ENCODE data around the gene MIOS.

The MIOS gene

DNA sequence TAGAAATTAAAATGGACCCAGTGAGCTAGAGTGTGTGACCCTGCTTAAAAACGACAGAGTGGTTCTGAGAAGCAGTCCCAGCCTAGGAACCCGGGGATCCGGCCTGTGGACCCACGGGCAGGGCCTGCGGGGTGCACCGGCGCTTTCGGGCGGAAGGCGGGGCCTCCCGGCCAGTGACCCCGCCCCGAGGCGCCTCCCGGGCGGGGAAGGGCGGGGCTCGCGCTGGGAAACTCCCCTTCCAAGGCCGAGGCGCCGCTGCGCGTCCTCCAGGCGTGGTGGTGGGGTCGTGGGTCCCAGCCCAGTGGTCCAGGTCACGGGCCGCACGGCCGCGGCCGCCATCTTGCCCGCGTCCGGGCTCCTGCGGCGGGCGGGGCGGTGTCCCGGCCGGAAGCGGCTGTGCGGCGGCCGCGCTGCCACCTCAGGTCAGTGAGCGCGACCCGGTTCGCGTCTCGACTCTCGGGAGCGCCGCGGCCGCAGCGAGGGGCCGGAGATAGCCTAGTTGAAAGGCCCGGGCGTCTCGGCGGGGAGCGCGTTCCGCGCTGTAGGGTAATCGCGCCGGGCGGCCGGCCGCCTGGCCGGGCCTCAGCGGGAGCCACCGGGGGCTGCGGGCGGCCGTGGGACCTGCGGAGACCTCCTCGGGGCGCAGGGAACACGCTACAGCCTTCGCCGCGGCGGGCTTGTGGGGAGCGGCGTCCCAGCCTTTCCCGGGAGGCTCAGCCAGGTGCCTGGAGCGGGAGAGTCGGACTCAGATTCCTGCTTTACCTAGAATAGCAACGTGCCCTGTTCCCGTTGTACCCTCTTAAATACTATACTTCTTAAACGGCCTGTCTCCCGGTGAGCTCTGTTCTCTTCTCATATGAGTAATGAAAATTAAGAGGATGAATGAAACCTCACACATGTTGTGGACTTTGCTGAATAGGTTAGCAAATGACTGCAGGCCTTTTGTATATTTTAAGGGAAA, at the start of gene MIOS:
TSS of gene MIOS (plus strand) at position 234 of the 961 bp plus-strand sequence. CDS start 5,592 bp downstream, outside the sequence.
- peak; percentile 53 for DNase-seq

DNA sequence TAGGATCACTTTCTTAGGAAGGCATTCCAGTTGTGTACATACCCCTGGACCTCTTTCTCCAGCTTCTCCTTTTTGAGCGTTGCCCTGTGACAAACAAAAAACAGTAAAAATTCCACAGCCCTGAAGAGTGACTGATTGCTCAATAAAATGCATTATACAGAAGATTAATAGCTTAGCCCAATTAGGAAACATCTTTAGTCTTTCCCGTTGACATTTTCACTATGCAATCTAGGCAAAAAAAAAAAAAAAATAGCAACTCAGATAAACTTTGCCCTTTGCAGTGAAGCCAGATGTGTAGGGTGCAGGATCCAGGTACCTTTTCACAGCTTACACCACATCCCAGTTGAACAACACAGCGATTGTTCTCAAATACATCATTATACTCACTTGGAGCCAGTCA, 48.9 kb upstream of the MIOS start:
- no peak for DNase-seq

DNA sequence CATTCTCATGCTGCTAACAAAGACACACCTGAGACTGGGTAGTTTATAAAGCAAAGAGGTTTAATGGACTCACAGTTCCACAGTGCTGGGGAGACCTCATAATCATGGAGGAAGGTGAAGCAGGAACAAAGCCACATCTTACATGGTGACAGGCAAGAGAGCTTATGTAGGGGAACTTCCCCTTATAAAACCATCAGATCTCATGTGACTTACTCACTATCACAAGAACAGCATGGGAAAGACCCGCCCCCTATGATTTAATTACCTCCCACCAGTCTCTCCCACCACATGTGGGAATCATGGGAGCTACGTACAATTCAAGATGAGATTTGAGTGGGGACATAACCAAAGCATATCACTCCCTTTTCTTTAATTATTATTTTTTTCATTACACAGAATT, 47.6 kb upstream of the MIOS start:
- DNase-seq = no peak

DNA sequence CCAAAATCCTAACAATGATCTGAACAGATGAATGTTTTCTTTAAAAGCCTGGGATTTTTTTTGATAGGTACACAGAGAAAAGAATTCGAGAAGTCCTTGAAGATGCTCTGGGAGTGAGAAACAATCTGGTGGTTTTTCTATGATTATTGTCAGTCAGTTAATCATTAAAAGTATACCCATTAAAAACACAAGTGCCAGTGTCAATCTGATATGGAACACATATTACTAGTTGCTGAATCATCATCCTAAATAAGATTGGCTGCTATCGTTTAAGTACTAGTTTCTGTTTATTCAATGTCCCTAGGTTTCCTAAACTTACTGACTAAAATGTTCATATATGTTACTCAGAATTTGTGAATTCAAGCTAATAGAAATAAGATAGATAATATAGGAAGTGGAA, 47.2 kb upstream of the MIOS start:
- no peak for DNase-seq

DNA sequence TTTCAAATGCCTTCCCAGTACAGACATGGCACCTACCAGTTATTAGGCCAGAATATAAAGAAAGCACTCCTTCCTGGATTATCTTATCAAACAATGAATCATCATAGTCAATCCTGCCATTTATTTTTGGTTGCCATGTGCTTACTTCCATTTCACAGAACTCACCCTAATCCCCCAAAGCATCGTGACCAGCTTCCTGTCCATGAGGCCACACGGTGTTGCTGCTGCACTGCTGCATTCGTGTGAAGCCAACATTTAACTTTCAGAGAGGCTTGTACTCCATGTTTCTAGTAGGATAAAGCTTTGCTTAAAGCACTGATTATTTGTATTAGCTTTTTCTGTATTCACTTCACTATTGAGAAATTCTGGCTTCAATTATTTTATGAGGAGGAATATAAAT, 45.4 kb upstream of the MIOS start:
- no peak for DNase-seq

DNA sequence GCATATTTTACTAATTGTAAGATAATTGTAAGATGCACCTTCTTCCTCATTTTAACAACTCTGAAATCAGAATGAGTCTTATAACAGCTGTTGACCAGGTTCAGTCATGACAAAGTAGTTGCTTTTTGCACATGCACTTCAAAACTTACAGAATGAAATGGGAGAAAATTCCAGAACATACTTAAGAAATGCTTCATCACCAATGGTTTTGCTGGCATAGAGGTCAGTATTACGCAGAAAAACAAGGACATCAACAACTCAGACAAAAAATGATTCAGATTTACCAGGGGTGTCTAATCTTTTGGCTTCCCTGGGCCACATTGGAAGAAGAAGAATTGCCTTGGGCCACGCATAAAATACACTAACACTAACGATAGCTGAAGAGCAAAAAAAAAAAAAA, 44.3 kb upstream of the MIOS start:
- no peak for DNase-seq

DNA sequence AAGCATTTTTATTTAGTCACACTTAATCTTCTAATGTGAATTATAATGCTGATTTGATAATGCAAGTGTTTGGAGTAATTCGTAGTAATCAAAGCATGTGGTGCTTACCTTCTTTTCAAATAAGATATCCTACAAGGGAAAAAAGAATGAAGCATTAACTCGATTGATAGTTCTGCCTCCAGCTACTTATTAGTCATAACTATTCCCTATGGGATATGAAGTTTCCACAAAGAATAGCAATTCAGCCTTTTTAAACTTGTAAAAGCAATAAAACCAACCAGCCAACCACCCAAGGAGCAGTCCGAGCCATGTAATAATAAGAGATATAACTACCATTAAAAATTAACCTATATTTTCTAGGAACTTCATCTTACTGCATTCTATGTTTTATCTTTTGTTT, 42.6 kb upstream of the MIOS start:
- DNase-seq = no peak

DNA sequence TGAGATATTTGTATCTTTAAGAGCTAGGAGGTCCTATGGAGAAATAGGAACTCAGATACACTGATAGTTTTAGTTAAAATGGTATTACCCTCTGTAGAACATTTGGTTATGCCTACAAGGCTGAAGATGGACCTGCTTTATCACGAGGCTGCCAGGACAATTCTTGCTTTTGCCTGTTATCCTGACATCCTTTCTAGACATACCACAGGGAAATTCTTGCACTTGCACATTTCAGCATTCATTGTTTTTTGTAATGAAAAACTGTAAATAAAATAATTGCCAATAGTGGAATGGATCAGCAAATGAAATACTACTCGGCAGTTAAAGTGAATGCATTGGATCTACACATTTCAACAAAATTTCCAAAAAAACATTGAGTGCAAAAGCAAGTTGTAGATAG, 40.7 kb upstream of the MIOS start:
- no peak for DNase-seq

DNA sequence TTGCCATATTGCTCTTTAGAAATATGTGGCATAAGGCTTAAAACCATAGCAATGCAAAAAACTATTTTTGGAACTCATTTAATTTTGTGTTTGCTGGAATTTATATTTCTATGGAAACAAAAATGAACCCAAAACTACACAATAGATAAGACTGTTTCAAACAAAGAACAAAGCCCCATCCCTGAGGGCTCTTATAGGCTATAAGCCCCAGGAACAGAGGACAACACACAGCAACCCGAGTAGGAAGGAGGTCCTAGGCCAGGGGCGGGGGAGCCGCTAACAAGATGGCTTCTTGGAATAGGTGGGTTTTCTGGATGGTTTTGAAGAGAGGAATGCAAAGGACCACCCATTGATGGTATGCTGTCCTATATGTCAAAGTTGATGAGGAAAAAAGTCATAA, 39.6 kb upstream of the MIOS start:
- DNase-seq = no peak

DNA sequence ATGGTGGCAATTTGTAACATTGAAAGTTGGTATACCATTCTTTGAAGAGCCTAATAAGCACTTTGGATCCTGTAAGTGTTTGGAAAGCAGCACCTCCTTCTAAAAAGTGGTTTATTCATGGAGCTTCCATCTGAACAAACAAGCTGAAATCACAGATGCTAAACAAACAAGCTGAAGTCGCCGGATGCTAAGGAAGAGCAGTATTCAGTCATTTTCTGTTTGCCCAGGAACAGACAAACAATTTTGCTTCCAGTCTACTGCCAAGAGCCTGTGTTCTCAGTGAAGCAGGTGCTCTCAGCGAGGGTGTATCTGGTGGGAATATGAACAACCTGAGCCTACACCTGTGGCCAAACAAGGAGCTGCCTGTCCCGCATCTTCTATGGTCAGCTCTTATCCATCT, 37.4 kb upstream of the MIOS start:
- peak; percentile 81 for DNase-seq

DNA sequence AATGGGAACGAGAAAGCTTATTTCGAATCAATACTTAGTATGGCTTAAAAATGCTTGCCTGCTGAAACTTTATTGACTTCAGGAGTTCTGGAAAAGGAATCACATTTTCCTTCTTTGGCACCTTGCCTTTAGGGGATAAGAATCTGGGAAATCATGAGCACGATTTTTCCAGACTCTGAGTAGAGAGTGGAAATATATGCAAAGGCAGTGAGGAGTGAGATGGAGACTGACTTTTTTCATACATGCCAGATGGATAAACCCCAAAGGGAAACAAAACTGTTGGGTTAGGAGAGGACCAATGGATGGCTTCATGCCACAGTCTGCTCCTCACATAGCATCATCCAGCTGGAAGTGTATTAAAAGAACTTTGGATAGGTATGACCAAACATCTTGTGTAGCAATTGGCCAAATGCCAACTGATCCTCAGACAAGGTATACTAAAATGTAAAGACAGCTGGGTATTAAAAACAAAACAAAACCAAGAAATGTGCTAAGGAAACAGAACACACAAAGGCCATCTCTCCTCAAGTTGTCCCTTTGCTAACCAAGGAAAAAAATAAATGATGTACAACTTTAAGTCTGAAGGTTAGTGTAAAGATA, 32.8 kb upstream of the MIOS start:
- no peak for DNase-seq

DNA sequence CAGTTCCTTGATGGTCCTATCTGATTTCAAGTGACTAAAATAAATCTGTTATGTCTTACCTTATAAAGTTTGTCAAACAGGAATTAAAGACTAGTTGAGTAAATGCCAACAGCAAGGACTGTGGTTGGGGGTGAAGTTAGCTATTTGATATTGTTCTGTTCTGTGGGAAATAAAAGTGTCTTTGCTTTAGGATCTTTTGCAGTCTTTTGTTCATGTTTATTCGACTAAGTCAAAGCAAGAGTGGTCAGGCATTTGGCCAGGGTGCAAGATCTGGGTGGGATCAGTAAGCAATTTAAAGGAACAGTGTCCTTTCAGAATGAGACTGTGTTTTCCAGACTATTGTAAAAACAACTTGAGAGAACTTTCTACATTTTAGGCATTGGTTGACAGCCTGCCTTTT, 31.0 kb upstream of the MIOS start, which contains the start of gene COL28A1:
TSS of gene COL28A1 (minus strand) at position 183 of the 400 bp plus-strand sequence. CDS start 2,998 bp downstream, outside the sequence.
- DNase-seq = no peak

DNA sequence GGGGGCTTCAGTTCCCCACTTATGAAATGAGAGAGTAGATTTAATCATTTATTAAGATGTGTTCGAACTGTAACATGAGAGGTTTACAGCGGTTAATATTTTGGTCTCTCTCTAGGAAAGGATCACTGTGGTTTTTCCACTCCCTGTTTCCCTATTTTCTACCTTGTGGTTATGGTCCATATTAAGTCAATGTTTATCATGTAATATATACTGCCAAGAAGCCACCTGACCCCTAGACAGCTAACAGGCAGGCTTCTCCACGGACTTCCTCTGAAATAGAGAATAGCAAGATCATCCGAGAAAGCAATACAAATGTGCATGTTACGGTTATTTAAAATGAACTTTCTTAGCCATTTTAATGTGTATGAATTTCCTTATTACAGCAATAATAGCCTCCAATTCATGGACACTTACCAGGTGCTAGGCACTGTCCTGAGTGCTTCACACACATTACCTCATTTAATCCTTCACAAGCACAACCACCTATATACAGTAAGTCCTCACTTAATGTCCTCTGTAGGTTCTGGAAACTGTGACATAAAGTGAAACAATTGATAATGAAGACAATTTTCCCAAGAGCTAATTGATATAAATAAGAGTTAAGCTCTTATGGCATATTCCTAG, 30.2 kb upstream of the MIOS start:
- no peak for DNase-seq

DNA sequence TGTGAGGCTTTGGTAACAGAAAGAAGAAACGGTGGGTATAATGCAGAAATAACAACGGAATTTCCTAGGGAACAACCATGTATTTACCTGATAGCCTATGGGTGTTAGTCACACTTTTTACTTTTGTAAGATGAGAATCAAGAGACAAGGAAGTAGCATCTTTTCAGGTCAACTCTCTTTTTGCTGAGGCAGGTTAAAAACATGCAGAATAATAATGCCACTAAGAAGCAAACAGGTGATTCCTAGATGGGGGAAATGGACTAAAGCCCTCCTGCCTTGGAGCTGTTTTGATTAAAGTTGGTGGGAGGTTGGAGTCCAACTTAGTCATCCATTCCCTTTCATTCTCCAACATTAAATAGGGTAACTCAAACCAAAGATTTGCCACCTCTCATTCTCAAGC, 29.0 kb upstream of the MIOS start:
- no peak for DNase-seq

DNA sequence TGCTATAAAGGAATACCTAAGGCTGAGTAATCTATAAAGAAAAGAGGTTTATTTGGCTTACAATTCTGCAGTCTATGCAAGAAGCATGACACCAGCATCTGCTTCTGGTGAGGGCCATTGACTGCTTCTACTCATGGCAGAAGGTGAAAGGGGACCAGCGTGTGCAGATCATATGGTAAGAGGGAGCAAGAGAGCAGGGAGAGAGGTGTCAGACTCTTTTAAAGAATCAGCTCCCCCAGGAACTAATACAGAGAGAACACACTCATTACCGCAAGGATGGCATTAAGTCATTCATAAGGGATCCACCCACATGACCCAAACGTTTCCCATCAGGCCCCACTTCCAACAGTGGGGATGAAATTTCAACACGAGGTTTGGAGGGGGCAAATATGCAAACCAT, 27.5 kb upstream of the MIOS start:
- DNase-seq = no peak

DNA sequence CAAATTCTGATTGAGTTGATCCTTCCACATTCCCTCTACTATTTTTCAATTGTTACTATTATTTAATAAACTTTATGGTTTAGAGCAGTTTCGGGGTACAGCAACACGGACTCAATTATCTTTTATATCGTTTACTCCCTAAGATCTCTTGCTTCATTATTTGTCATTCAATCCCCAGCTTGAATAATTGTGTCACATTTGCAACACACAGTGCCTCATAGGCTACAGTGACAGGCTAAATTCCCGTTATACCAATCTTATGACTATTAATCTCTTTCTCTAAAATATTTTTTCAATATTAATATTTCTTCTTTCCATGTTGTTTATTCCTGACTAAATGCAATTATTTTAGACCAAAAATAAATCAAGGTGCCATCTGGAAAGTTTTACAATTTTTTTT, 27.0 kb upstream of the MIOS start:
- DNase-seq = no peak

DNA sequence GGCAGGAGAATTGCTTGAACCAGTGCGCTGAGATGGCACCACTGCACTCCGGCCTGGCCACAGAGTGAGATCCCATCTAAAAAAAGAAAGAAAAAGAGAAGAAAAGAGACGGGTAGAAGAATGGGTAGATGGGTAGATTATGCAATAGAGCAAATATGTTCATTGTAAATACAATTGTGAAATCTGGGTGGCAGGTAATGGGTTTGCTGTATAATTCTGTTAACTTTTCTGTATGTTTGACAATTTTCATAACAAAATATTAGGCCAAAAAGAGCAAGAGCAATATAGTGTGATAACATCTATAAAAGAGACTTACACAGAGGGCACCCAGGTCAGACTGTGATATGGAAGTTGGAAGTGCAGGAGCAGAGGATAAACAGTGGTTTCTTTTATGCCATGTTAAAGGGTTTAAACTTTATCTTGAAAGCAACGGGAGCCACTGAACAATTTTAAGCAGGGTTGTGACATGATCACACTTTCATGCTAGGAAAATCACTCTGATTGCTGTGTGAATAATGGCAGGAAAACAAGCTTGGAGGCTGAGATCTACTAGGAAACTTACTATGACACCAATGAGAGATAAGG, 24.3 kb upstream of the MIOS start:
- no peak for DNase-seq

DNA sequence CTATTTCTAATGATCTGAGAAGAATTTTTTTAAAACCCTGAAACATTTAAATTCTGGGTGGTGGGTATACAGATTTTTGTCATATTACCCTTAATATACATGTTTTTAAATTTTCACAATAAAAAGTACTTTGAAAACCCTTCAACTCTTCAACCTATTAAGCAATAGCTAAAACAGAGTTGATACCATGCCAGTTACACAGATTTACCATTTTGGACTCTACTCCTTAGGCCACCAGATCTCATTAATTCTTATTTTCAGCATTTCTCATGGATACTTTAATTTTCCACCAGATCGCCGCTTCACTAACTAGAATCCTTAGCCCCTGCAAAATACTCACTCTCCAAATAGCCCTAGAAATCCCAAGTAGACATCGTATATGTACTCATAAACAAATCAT, 18.3 kb upstream of the MIOS start:
- no peak for DNase-seq

DNA sequence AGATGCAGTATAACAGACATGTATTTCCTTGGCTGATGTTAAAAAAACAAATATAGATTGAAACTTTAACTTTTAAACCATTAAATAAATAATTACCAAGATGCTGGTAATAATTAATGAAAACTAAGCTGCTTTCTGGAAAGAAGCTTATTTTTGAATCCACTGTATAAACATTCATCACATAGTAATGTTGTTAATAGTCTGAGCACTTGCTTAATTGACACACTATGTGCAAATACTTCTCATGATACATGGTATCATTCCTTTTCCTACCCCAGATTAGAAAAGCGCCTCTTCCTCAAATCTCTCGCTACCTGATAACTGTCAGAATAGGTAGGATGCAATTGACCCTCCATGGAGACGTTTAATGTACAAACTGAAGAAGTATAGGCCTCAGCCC, 16.0 kb upstream of the MIOS start:
- no peak for DNase-seq

DNA sequence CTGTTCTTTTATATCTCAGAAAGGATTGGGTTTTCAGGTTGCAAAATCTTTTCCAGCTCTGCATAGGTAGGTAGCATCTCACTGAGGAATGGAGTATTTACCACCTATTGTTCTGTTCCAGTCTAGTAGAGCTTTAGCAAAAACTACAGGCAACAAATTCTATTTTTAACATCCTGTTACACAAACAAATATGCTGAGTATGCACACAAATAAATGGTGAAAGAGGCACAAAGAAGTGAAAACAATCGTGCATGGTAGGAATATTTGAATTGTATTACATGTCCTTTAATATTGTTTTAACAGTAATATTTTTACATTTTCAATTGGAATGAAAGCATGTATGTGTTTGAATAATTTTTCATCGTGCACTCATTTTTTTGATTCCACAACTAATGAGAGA, 14.5 kb upstream of the MIOS start:
- DNase-seq = no peak

DNA sequence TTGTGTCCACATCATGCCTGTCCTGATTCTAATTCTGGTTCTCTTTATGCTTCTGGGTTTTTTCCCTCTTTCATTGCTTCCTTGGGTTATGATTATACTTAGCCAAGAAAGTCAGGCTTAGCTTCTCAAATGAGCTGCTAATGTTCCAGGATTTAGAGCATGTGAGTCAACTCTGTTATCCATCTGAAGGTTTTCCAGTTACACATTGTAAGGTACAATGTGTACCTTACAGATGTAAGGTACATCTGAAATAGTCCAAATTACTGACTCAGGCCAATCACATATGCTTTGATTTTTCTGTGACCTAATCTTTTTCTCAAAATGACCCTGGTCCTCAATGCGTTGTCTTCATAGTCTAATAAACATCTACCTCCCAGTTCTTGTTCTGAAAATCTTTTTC, 13.3 kb upstream of the MIOS start:
- no peak for DNase-seq

DNA sequence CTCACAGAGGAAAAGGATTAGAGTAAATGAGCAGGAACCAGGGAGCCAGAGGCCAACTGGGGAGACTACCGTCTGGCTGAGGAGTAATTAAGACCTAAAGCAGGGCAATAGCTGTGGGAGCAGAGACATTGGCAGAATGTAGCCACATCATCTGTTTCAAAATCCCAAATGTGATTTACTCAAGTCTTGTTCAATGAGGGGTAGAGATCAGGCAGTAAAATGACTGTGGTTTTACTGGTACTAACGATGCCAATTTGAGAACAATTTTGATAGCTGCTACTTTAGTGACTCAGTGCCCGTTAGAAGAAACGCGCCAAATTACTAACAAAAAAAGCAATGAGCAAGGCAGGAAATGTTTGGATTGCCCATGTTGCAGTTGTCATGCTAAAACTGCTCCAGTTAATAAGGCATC, 12.7 kb upstream of the MIOS start:
- DNase-seq = no peak
